ENCODE measurements around the gene IGFBP7.

Gene IGFBP7

GRCh38 chr4:57131849-57132742 is 21.9 kb upstream of the IGFBP7 start:
- no peak for DNase-seq (ENCODE audit: low spot score)

- DNase-seq (ENCODE audit: low spot score): no peak
These were observed 19.3 kb upstream of the IGFBP7 start for GRCh38 chr4:57129477-57129876.

- no peak for DNase-seq (ENCODE audit: low spot score)
These were observed 17.2 kb upstream of the IGFBP7 start for GRCh38 chr4:57127361-57127760.

GRCh38 chr4:57125996-57126395 is 15.8 kb upstream of the IGFBP7 start:
- DNase-seq (ENCODE audit: low spot score): no peak

- DNase-seq (ENCODE audit: low spot score): no peak
These were observed 14.0 kb upstream of the IGFBP7 start for GRCh38 chr4:57124145-57124544.

GRCh38 chr4:57122959-57123358 is 12.8 kb upstream of the IGFBP7 start:
- DNase-seq (ENCODE audit: low spot score): no peak

GRCh38 chr4:57119054-57119651 is 9.0 kb upstream of the IGFBP7 start:
- DNase-seq (ENCODE audit: low spot score): peak; percentile 91

GRCh38 chr4:57117491-57117890 is 7.3 kb upstream of the IGFBP7 start:
- no peak for DNase-seq (ENCODE audit: low spot score)

GRCh38 chr4:57116245-57116644 is 6.1 kb upstream of the IGFBP7 start:
- no peak for DNase-seq (ENCODE audit: low spot score)

GRCh38 chr4:57114973-57115372 is 4.8 kb upstream of the IGFBP7 start:
- peak; percentile 33 for DNase-seq (ENCODE audit: low spot score)

- no peak for DNase-seq (ENCODE audit: low spot score)
These were observed 3.7 kb upstream of the IGFBP7 start for GRCh38 chr4:57113870-57114269.

GRCh38 chr4:57110640-57111511 is 691 bp upstream of the IGFBP7 start:
- DNase-seq (ENCODE audit: low spot score): peak; percentile 58

- DNase-seq (ENCODE audit: low spot score): no peak
These were observed 756 bp downstream of the IGFBP7 start for GRCh38 chr4:57109411-57109846.

- DNase-seq (ENCODE audit: low spot score): no peak
These were observed 4.0 kb downstream of the IGFBP7 start for GRCh38 chr4:57106181-57106580.

- DNase-seq (ENCODE audit: low spot score): no peak
These were observed 5.3 kb downstream of the IGFBP7 start for GRCh38 chr4:57104706-57105560.

GRCh38 chr4:57103051-57103450 is 7.1 kb downstream of the IGFBP7 start:
- no peak for DNase-seq (ENCODE audit: low spot score)

GRCh38 chr4:57102050-57102624 is 8.0 kb downstream of the IGFBP7 start:
- peak; percentile 34 for DNase-seq (ENCODE audit: low spot score)

- DNase-seq (ENCODE audit: low spot score): no peak
These were observed 9.1 kb downstream of the IGFBP7 start for GRCh38 chr4:57100979-57101651.

GRCh38 chr4:57099363-57099762 is 10.8 kb downstream of the IGFBP7 start:
- no peak for DNase-seq (ENCODE audit: low spot score)

GRCh38 chr4:57098941-57099340 is 11.2 kb downstream of the IGFBP7 start:
- peak; percentile 56 for DNase-seq (ENCODE audit: low spot score)

GRCh38 chr4:57098415-57098814 is 11.8 kb downstream of the IGFBP7 start:
- DNase-seq (ENCODE audit: low spot score): no peak
